ENCODE results near the gene NUDT2.

The NUDT2 gene

DNA sequence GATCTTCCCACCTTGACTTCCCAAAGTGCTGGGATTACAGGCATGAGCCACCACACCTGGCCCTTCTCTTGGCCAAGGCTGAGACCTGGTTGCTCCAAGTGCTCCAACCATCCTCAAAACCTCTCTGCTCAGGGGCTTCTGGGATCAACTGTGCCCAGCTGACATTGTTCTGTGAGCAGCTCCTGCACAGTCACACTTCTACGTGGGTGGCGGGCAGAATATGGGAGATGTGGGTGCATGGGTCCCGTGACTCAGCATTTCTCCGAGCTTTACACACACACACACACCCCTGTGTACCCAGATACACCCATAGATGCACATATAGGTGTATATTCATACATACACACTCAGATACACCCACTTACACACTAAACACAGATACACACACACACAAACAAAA is 57.9 kb downstream of the NUDT2 start:
- no peak for DNase-seq

DNA sequence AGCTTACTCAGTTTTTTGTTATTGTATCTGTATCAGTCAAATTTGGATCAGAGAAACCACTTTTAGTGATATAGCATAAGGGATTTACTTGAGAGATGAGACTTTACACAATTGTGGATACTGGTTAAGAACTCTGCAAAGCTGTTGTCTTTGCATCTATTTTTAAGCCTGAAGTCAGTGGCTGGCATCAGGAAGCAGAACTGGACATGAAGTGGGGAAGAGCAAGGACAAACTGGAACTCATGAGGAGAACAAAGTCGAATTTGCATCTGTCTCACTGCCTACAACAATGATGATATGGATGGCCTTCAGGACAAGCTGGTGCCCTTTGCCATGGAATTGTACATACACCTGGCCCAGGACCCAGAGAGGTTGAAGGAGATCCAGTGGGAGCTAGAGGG is 63.1 kb downstream of the NUDT2 start:
- DNase-seq: no peak
